ENCODE measurements around the gene GOLGA3. TPM values are rescaled to one million over a fixed set of nuclear protein-coding genes. Genes with fewer than 3 reads are reported as not detected.

The GOLGA3 gene
- total and polyA plus RNA-seq, 10 of the 15 experiments (the other 5 are each of a cell fraction or from before 2014, with no cell fraction given) = 2.0 to 42.7 (median 15.2) TPM

DNA sequence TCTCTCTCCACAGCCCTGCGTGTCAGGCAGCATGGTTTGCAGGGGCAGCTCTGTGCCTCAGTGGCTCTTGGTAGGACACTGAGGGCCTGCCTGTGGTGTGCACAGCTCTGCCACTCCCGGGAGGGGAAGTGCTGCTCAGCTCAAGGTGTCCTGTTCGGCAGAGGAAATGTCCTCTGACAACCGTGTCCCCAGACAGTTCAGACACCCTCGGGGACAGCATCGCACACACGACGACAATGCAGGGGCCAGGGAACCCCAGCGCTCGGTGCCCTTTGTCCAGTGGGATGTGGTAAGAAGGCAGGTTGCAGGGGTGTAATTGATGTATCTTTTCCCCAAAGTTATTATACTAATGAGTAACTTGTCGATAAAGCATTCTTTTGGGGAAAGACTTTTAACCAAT, 81.3 kb downstream of the GOLGA3 start:
- Histone ChIP-seq H3K36me3 (ENCODE audit: control insufficient read depth in 2 of 2, insufficient read depth in 2 of 2, low read length in 1 of 2) (peaks cover 39 to 53% of the 10 kb centered on the region in 2 experiments), H3K4me1 (ENCODE audit: control insufficient read depth, insufficient read depth, low read length) (no peaks in the 10 kb centered on the region), H3K4me2 (ENCODE audit: control insufficient read depth, insufficient read depth) (no peak overlapping the region), H3K79me2 (ENCODE audit: control insufficient read depth, insufficient read depth, low read length) (peaks cover 3% of the 10 kb centered on the region), H4K20me1 (ENCODE audit: control insufficient read depth, insufficient read depth) (peaks cover 4% of the 10 kb centered on the region; the same call in 1 of the 2 replicates), H3K9ac (ENCODE audit: control insufficient read depth, insufficient read depth, low read length) (no peak overlapping the region), H2AFZ (ENCODE audit: control insufficient read depth, low read depth, low read length) (no peak overlapping the region), H3K9me3 (replicated peaks; ENCODE audit: control insufficient read depth, insufficient read depth, low read length) (no peaks in the 10 kb centered on the region), H3K27me3 (replicated peaks in 1 of 2; ENCODE audit: control insufficient read depth in 2 of 2, insufficient read depth in 2 of 2, low read length in 1 of 2) (no peaks in the 10 kb centered on the region), H3K4me3 (no peak overlapping the region), H3K27ac (ENCODE audit: control insufficient read depth, insufficient read depth) (no peak overlapping the region)
- ChIA-PET RAD21 (ENCODE audit: unreplicated experiment) (no interaction called here), SMC1A (ENCODE audit: uncharacterized antibody, unreplicated experiment) (interaction anchor here (1.0 kb wide), 1 partner anchor 12 kb away, joined by 3 read pairs; no protein-coding TSS in a partner anchor), POLR2A (no interaction called here), CTCF (no interaction called here)
- in situ Hi-C loops (cut with MboI) = no loop called here
- intact Hi-C loops (cut with micrococcal nuclease; ENCODE audit: unreplicated experiment) = no loop called here
- TF ChIP-seq SIX5 (IDR thresholded peaks at IDR 0.05; ENCODE audit: low read depth, low read length, severe bottlenecking) (no peak), NBN (IDR thresholded peaks at IDR 0.05) (no peak), JUNB (IDR thresholded peaks at IDR 0.05) (no peak), PAX5 (IDR thresholded peaks at IDR 0.05; ENCODE audit: borderline replicate concordance, low read depth, low read length) (no peak), SMARCA5 (IDR thresholded peaks at IDR 0.05) (no peak), JUND (IDR thresholded peaks at IDR 0.05; ENCODE audit: low read depth, low read length) (no peak), SPI1 (IDR thresholded peaks at IDR 0.05; ENCODE audit: borderline replicate concordance, insufficient read depth, low read depth, low read length) (no peak), TARDBP (IDR thresholded peaks at IDR 0.05; ENCODE audit: borderline replicate concordance) (no peak)
- TF ChIP-seq, protein P1, sequence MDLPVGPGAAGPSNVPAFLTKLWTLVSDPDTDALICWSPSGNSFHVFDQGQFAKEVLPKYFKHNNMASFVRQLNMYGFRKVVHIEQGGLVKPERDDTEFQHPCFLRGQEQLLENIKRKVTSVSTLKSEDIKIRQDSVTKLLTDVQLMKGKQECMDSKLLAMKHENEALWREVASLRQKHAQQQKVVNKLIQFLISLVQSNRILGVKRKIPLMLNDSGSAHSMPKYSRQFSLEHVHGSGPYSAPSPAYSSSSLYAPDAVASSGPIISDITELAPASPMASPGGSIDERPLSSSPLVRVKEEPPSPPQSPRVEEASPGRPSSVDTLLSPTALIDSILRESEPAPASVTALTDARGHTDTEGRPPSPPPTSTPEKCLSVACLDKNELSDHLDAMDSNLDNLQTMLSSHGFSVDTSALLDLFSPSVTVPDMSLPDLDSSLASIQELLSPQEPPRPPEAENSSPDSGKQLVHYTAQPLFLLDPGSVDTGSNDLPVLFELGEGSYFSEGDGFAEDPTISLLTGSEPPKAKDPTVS (IDR thresholded peaks at IDR 0.05; ENCODE audit: low read depth, low read length) = no peak
- ATAC-seq (no peak), FAIRE-seq (no peak), DNase-seq (ENCODE audit: low read depth, low spot score) (no peak)
- 88% methylated on average over 11 of the region's 11 CpGs for WGBS (ENCODE audit: insufficient coverage, insufficient replicate concordance, low lambda C conversion rate, missing lambda C conversion rate)
- BruUV-seq (replicated peaks) = no TSS peak

Data from GM12878 (cell line).